Measurements from ENCODE around the gene SLC37A1. TPM values are rescaled to one million over a fixed set of nuclear protein-coding genes. Genes with fewer than 3 reads are reported as not detected.

Gene SLC37A1
- total RNA-seq, 1 experiment from 2014 or later, result 15.0 TPM

GRCh38 chr21:42618707-42619102 is 105.1 kb downstream of the SLC37A1 start:
- BruUV-seq (replicated peaks), result no TSS peak
- H3K79me2 ChIP-seq (ENCODE audit: insufficient read depth, low read length), result no peaks in the 10 kb centered on the region
- H3K27ac ChIP-seq (ENCODE audit: low read depth, low read length), result no peak overlapping the region
- H3K9me2 ChIP-seq (ENCODE audit: insufficient read depth), result no peaks in the 10 kb centered on the region
- ChIA-PET POLR2A (interaction anchor here (1.0 kb wide), 1 partner anchor 100 kb away, joined by 3 read pairs; no protein-coding TSS in a partner anchor), RAD21 (ENCODE audit: low non-redundant PET in 1 of 2, low total read pairs in 2 of 2, uncharacterized antibody in 2 of 2, unreplicated experiment in 2 of 2) (no interaction called here), CTCF (no interaction called here)
- DNase-seq (ENCODE audit: low read depth, low spot score) (no peak), ATAC-seq (no peak)
- no peak overlapping the region for H3K4me3 ChIP-seq (replicated peaks in 1 of 2; ENCODE audit: low read depth in 1 of 2, low read length in 2 of 2)
- no peak overlapping the region for H3K4me2 ChIP-seq (ENCODE audit: low read length)
- no peaks in the 10 kb centered on the region for H3K36me3 ChIP-seq (ENCODE audit: control insufficient read depth in 1 of 2, insufficient read depth in 2 of 2, low read length in 2 of 2)
- H4K20me1 ChIP-seq (ENCODE audit: insufficient read depth), result no peaks in the 10 kb centered on the region
- no peaks in the 10 kb centered on the region; a peak in 1 of 4 replicates for H3K4me1 ChIP-seq (ENCODE audit: control insufficient read depth in 1 of 2, insufficient read depth in 2 of 2, low read length in 2 of 2)
- no peak overlapping the region for H3K9ac ChIP-seq (ENCODE audit: low read length)
- no peaks in the 10 kb centered on the region for H3K9me3 ChIP-seq (ENCODE audit: control insufficient read depth in 1 of 2, insufficient read depth in 1 of 2, low read depth in 1 of 2, low read length in 2 of 2)
- H3K27me3 ChIP-seq (ENCODE audit: insufficient read depth, low read length), result peaks cover 3% of the 10 kb centered on the region; the same call in 1 of the 2 replicates
- TF ChIP-seq CTCF (IDR thresholded peaks at IDR 0.05 in 2 of 3, conservative IDR thresholded peaks at IDR 0.05 in 1 of 3; ENCODE audit: borderline replicate concordance in 1 of 3, insufficient read depth in 1 of 3, low read depth in 2 of 3, low read length in 2 of 3) (peak in 2 of 3 experiments; percentile 9 to 16; a peak in 1 of 6 replicates), RAD21 (IDR thresholded peaks at IDR 0.05; ENCODE audit: low read depth) (peak; percentile 31), SP1 (IDR thresholded peaks at IDR 0.05; ENCODE audit: low read depth) (no peak)
- intact Hi-C loops (cut with micrococcal nuclease), result loop anchor here (10.0 kb wide), 1 partner anchor 106 kb away; no protein-coding TSS in a partner anchor
- no peak overlapping the region for H2AFZ ChIP-seq (ENCODE audit: low read depth, low read length, poor library complexity, severe bottlenecking)

- Histone ChIP-seq H3K79me2 (ENCODE audit: insufficient read depth, low read length) (no peaks in the 10 kb centered on the region), H2AFZ (ENCODE audit: low read depth, low read length, poor library complexity, severe bottlenecking) (no peak overlapping the region), H3K27ac (ENCODE audit: low read depth, low read length) (no peak overlapping the region), H3K9ac (ENCODE audit: low read length) (no peak overlapping the region), H3K9me2 (ENCODE audit: insufficient read depth) (no peaks in the 10 kb centered on the region), H3K27me3 (ENCODE audit: insufficient read depth, low read length) (peaks cover 3% of the 10 kb centered on the region; the same call in 1 of the 2 replicates), H3K36me3 (ENCODE audit: control insufficient read depth in 1 of 2, insufficient read depth in 2 of 2, low read length in 2 of 2) (no peaks in the 10 kb centered on the region), H3K4me1 (ENCODE audit: control insufficient read depth in 1 of 2, insufficient read depth in 2 of 2, low read length in 2 of 2) (no peaks in the 10 kb centered on the region; a peak in 1 of 4 replicates), H4K20me1 (ENCODE audit: insufficient read depth) (no peaks in the 10 kb centered on the region), H3K4me2 (ENCODE audit: low read length) (no peak overlapping the region), H3K9me3 (ENCODE audit: control insufficient read depth in 1 of 2, insufficient read depth in 1 of 2, low read depth in 1 of 2, low read length in 2 of 2) (no peaks in the 10 kb centered on the region), H3K4me3 (replicated peaks in 1 of 2; ENCODE audit: low read depth in 1 of 2, low read length in 2 of 2) (no peak overlapping the region)
- RAD21 ChIA-PET (ENCODE audit: low non-redundant PET in 1 of 2, low total read pairs in 2 of 2, uncharacterized antibody in 2 of 2, unreplicated experiment in 2 of 2), result no interaction called here
- no peak for TF ChIP-seq ATF3 (IDR thresholded peaks at IDR 0.05)
- TF ChIP-seq EZH2 (IDR thresholded peaks at IDR 0.05), result no peak
- no peak for DNase-seq (ENCODE audit: low read depth, low spot score)
- no peak for ATAC-seq
- CTCF ChIA-PET, result no interaction called here
- BruUV-seq (replicated peaks), result no TSS peak
- POLR2A ChIA-PET, result interaction anchor here (1.0 kb wide), 1 partner anchor 101 kb away, joined by 3 read pairs; no protein-coding TSS in a partner anchor
- intact Hi-C loops (cut with micrococcal nuclease), result loop anchor here (10.0 kb wide), 1 partner anchor 106 kb away; no protein-coding TSS in a partner anchor
These were observed 105.5 kb downstream of the SLC37A1 start for GRCh38 chr21:42619166-42619565.

Measured in HCT116 (cell line).